HG03139 (cell line): ENCODE measurements around the gene C19orf53.

Experiments
- ATAC-seq: cut with Tn5 transposase; IDR thresholded peaks from one replicate; pipeline ENCODE4 v1.9.1; 2021; ENCODE audit not compliant: unreplicated experiment

The C19orf53 gene

DNA sequence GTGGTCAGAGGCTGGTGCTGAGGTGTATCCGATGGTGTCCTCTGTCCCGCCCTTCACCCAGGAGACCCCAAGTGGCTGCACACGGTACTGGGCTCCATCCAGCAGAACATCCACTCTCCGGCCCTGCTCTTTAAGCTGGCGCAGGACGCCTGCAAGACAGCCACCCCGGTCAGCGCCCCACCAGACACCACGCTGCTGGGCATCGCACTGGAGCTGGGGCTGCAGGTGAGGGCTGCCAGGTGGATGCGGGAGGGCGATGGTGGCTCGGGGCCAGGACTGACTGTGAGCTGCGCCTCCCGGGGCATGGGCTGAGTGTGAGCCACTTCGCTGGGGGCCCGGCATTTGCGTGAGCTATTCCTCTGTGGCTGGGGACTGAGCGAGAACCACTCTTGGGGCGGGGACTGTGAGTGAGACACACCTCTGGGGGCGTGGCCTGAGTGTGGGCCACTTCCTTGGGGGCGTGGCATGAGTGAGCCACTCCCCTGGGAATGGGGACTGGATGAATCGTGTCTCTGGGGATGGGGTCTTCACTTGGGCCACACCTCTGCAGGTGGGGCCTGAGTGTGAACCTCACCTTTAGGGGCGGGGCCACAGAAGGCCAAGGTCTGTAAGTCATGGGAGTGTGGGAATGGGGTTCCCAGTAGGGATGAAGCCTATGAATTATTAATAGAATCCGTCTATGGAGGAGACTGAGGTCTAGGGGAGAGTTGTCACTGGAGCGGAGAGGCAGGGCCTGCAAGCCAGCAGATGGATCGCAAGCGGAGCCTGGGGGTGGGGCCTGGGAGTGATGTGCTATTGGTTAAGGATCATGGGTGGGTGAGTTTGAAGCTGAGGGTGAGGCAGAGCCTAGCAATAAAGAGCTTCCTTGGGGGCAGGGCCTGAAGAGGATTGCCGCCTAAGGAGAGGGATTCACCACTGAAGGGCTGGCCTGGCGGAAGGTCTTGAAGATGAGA is 51.5 kb downstream of the C19orf53 start:
- ATAC-seq = no peak

GRCh38 chr19:13826652-13827235 is 52.5 kb downstream of the C19orf53 start:
- ATAC-seq = no peak

- ATAC-seq = no peak
Observed at GRCh38 chr19:13827656-13828055, 53.4 kb downstream of the C19orf53 start.
